Measurements from ENCODE around the gene ZPR1.
A peak's percentile ranks its signal among the peaks of the same experiment; 100 is the strongest.
"Not testable (repeated sequence)": the region's sequence is repeated elsewhere in the genome, so short reads cannot be mapped to it uniquely, and the experiment has no call there.

ZPR1 gene

GRCh38 chr11:116787786-116788486 lies at the start of gene ZPR1:
TSS of gene ZPR1 (minus strand) at chr11:116788023. CDS start at chr11:116787990, 33 bp downstream.
- DNase-seq (ENCODE audit: low spot score) = peak; percentile 79

GRCh38 chr11:116836632-116836991 lies 48.8 kb upstream of the ZPR1 start:
- no peak for DNase-seq (ENCODE audit: low spot score)

- peak; percentile 83 for DNase-seq (ENCODE audit: low spot score)
These were observed 48.2 kb upstream of the ZPR1 start for GRCh38 chr11:116835791-116836631.

GRCh38 chr11:116835042-116835772 lies 47.4 kb upstream of the ZPR1 start:
- no peak for DNase-seq (ENCODE audit: low spot score)

- DNase-seq (ENCODE audit: low spot score) = not testable (repeated sequence)
These were observed 46.8 kb upstream of the ZPR1 start for GRCh38 chr11:116834535-116835041.

- DNase-seq (ENCODE audit: low spot score) = no peak
These were observed 46.2 kb upstream of the ZPR1 start for GRCh38 chr11:116833816-116834534.

GRCh38 chr11:116833491-116833815 lies 45.6 kb upstream of the ZPR1 start:
- no peak for DNase-seq (ENCODE audit: low spot score)

- no peak for DNase-seq (ENCODE audit: low spot score)
These were observed 44.8 kb upstream of the ZPR1 start for GRCh38 chr11:116832350-116833290.

GRCh38 chr11:116831790-116832349 lies 44.0 kb upstream of the ZPR1 start:
- DNase-seq (ENCODE audit: low spot score) = no peak

GRCh38 chr11:116830184-116830912 lies 42.5 kb upstream of the ZPR1 start:
- DNase-seq (ENCODE audit: low spot score) = no peak

- DNase-seq (ENCODE audit: low spot score) = no peak
These were observed 41.8 kb upstream of the ZPR1 start, which contains the start of gene APOC3 for GRCh38 chr11:116829525-116830183. TSS of gene APOC3 (plus strand) at chr11:116829907. CDS start at chr11:116830583, 676 bp downstream.

- no peak for DNase-seq (ENCODE audit: low spot score)
These were observed 41.1 kb upstream of the ZPR1 start for GRCh38 chr11:116828632-116829524.

- DNase-seq (ENCODE audit: low spot score) = no peak
These were observed 39.6 kb upstream of the ZPR1 start for GRCh38 chr11:116827461-116827860.

- no peak for DNase-seq (ENCODE audit: low spot score)
These were observed 39.1 kb upstream of the ZPR1 start for GRCh38 chr11:116826751-116827431.

- no peak for DNase-seq (ENCODE audit: low spot score)
These were observed 38.3 kb upstream of the ZPR1 start for GRCh38 chr11:116825854-116826750.

GRCh38 chr11:116825434-116825833 lies 37.6 kb upstream of the ZPR1 start:
- no peak for DNase-seq (ENCODE audit: low spot score)
